SU-DHL-6 (cell line): Measurements from ENCODE around the gene BMPR1B.
"Not testable (repeated sequence)": the region's sequence is repeated elsewhere in the genome, so short reads cannot be mapped to it uniquely, and the experiment has no call there.

Source experiments
- H2AFZ ChIP-seq: fragments of 200-600 bp; sonication (generic); 2 replicates; pipeline ENCODE4 v1.6.1; 2014; ENCODE audit warnings: low read depth, mild to moderate bottlenecking, moderate library complexity, mixed read lengths, antibody characterized with exemption, low read length; ENCODE audit not compliant: severe bottlenecking
- H3F3A ChIP-seq: fragments of 200-600 bp; shearing (Covaris generic); 2 replicates; pipeline ENCODE4 v1.6.0; 2016; ENCODE audit warnings: antibody characterized with exemption, mild to moderate bottlenecking; ENCODE audit not compliant: insufficient read depth
- H3K27ac ChIP-seq: fragments of 200-600 bp; sonication (generic); 2 replicates; pipeline ENCODE4 v1.5.1; 2016; ENCODE audit warnings: low read depth, mild to moderate bottlenecking, low read length, moderate library complexity, mixed read lengths
- H3K27me3 ChIP-seq: fragments of 200-600 bp; sonication (generic), shearing (Covaris generic); 2 replicates; pipeline ENCODE4 v1.6.0; 2014; ENCODE audit warnings: mild to moderate bottlenecking, low read length
- H3K36me3 ChIP-seq: fragments of 200-600 bp; sonication (generic); 2 replicates; pipeline ENCODE4 v1.6.1; 2014; ENCODE audit warnings: mild to moderate bottlenecking, low read length, mixed read lengths
- H3K4me2 ChIP-seq: fragments of 300-600, 200-600 bp; shearing (Covaris generic), sonication (generic); 2 replicates; pipeline ENCODE4 v1.6.0; 2014; ENCODE audit warnings: low read length, low read depth, mild to moderate bottlenecking; ENCODE audit not compliant: poor library complexity, severe bottlenecking
- H3K4me3 ChIP-seq: fragments of 200-600 bp; sonication (generic); 2 replicates; pipeline ENCODE4 v1.5.1; 2014; ENCODE audit warnings: antibody characterized with exemption, low read length, mild to moderate bottlenecking, mixed read lengths; ENCODE audit not compliant: insufficient read depth, poor library complexity, severe bottlenecking
- H3K79me2 ChIP-seq: fragments of 200-600 bp; sonication (generic); 2 replicates; pipeline ENCODE4 v1.6.1; 2014; ENCODE audit warnings: mild to moderate bottlenecking, low read length, moderate library complexity; ENCODE audit not compliant: insufficient read depth
- H3K9ac ChIP-seq: fragments of 200-600 bp; sonication (generic); 2 replicates; pipeline ENCODE4 v1.7.0; 2014; ENCODE audit warnings: mild to moderate bottlenecking, low read length
- H3K9me2 ChIP-seq: fragments of 200-600 bp; sonication (generic); replicated peaks from 2 replicates; pipeline ENCODE4 v1.6.1; 2014; ENCODE audit warnings: low read length; ENCODE audit not compliant: insufficient read depth
- H3K9me3 ChIP-seq: fragments of 200-600 bp; sonication (generic); 2 replicates; pipeline ENCODE4 v1.6.1; 2014; ENCODE audit warnings: low read length, mixed read lengths; ENCODE audit not compliant: insufficient read depth
- H4K20me1 ChIP-seq: fragments of 200-600 bp; sonication (generic); 2 replicates; pipeline ENCODE4 v1.6.1; 2014; ENCODE audit warnings: low read depth, mild to moderate bottlenecking, antibody characterized with exemption, low read length, moderate library complexity, mixed read lengths
- EZH2phosphoT487 ChIP-seq: fragments of 200-600 bp; sonication (generic), shearing (Covaris generic); conservative IDR thresholded peaks from 2 replicates; pipeline ENCODE4 v1.6.1; 2018; ENCODE audit warnings: mild to moderate bottlenecking, antibody characterized with exemption, low read length, moderate library complexity, mixed read lengths
- TF ChIP-seq, protein P1 (sequence below): fragments of 200-600 bp; sonication (generic); IDR thresholded peaks from one replicate; pipeline ENCODE4 v1.5.1; 2017; ENCODE audit warnings: antibody characterized with exemption, mild to moderate bottlenecking, low read length, moderate library complexity; ENCODE audit not compliant: insufficient read depth, poor library complexity, severe bottlenecking

Gene BMPR1B

GRCh38 chr4:94828882-94829281 is 71.1 kb downstream of the BMPR1B start:
- no peaks in the 10 kb centered on the region for H3K9me2 ChIP-seq
- no peak for TF ChIP-seq EZH2phosphoT487
- TF ChIP-seq, protein P1, sequence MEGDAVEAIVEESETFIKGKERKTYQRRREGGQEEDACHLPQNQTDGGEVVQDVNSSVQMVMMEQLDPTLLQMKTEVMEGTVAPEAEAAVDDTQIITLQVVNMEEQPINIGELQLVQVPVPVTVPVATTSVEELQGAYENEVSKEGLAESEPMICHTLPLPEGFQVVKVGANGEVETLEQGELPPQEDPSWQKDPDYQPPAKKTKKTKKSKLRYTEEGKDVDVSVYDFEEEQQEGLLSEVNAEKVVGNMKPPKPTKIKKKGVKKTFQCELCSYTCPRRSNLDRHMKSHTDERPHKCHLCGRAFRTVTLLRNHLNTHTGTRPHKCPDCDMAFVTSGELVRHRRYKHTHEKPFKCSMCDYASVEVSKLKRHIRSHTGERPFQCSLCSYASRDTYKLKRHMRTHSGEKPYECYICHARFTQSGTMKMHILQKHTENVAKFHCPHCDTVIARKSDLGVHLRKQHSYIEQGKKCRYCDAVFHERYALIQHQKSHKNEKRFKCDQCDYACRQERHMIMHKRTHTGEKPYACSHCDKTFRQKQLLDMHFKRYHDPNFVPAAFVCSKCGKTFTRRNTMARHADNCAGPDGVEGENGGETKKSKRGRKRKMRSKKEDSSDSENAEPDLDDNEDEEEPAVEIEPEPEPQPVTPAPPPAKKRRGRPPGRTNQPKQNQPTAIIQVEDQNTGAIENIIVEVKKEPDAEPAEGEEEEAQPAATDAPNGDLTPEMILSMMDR = no peak
- H2AFZ ChIP-seq = no peak overlapping the region
- no peaks in the 10 kb centered on the region for H3K27me3 ChIP-seq
- no peaks in the 10 kb centered on the region for H3F3A ChIP-seq
- H3K4me3 ChIP-seq = no peak overlapping the region
- H3K4me2 ChIP-seq = no peak overlapping the region
- H4K20me1 ChIP-seq = no peaks in the 10 kb centered on the region
- H3K9ac ChIP-seq = no peak overlapping the region
- no peaks in the 10 kb centered on the region for H3K79me2 ChIP-seq
- no peaks in the 10 kb centered on the region for H3K9me3 ChIP-seq
- H3K27ac ChIP-seq = no peak overlapping the region
- no peaks in the 10 kb centered on the region for H3K36me3 ChIP-seq

GRCh38 chr4:94831607-94832006 is 73.9 kb downstream of the BMPR1B start:
- Histone ChIP-seq H3K4me3 (no peak overlapping the region), H3K9me3 (no peaks in the 10 kb centered on the region), H3K79me2 (no peaks in the 10 kb centered on the region), H3K4me2 (no peak overlapping the region), H3K9ac (no peak overlapping the region), H3K9me2 (no peaks in the 10 kb centered on the region), H2AFZ (no peak overlapping the region), H3K36me3 (no peaks in the 10 kb centered on the region), H4K20me1 (no peaks in the 10 kb centered on the region), H3F3A (no peaks in the 10 kb centered on the region), H3K27ac (no peak overlapping the region), H3K27me3 (no peaks in the 10 kb centered on the region)
- TF ChIP-seq, protein P1 = no peak
- TF ChIP-seq EZH2phosphoT487 = no peak

GRCh38 chr4:94832329-94832728 is 74.6 kb downstream of the BMPR1B start:
- H3F3A ChIP-seq, H4K20me1 ChIP-seq, H3K9me3 ChIP-seq, H3K4me2 ChIP-seq, H3K36me3 ChIP-seq, H3K27me3 ChIP-seq, H2AFZ ChIP-seq, H3K4me3 ChIP-seq, H3K79me2 ChIP-seq, H3K9me2 ChIP-seq, H3K27ac ChIP-seq, H3K9ac ChIP-seq: not testable (repeated sequence)

DNA sequence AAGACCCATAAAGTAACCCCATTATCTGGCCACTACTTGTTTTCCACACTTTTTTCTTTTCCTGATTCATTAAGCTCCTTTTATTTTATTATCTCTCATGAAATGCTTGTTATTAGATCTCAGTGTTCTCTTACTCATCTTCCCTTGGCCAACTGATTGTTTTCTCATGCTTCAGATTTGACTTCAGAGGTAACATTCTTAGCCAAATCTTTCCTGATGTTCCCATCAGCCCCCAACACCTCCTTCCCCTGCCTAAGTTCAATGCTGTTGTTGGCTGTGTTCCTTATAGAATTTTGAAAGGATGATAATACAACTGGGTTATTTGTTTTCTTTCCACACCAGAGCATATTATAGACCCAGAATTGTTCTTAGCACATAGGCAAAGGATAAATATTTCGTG is 75.6 kb downstream of the BMPR1B start:
- TF ChIP-seq EZH2phosphoT487 = no peak
- TF ChIP-seq, protein P1 = no peak
- no peak overlapping the region for H3K9ac ChIP-seq
- no peaks in the 10 kb centered on the region for H3K9me2 ChIP-seq
- no peaks in the 10 kb centered on the region for H3K36me3 ChIP-seq
- no peaks in the 10 kb centered on the region for H3K9me3 ChIP-seq
- H3K27ac ChIP-seq = no peak overlapping the region
- H3K79me2 ChIP-seq = no peaks in the 10 kb centered on the region
- no peak overlapping the region for H3K4me2 ChIP-seq
- no peaks in the 10 kb centered on the region for H3K27me3 ChIP-seq
- H3F3A ChIP-seq = no peaks in the 10 kb centered on the region
- no peak overlapping the region for H2AFZ ChIP-seq
- H4K20me1 ChIP-seq = no peaks in the 10 kb centered on the region
- no peak overlapping the region for H3K4me3 ChIP-seq
